ENCODE results near the gene ASZ1. TPM values are rescaled to one million over a fixed set of nuclear protein-coding genes. Genes with fewer than 3 reads are reported as not detected.
A peak's percentile ranks its signal among the peaks of the same experiment; 100 is the strongest.

Gene ASZ1
- total RNA-seq, 1 experiment from 2014 or later: not detected

- DNase-seq (ENCODE audit: low read depth): no peak
- in situ Hi-C loops (cut with HindIII; ENCODE audit: low pct_unique_long_range_greater_than_20kb, low sequenced_read_pairs): no loop called here
Measured at GRCh38 chr7:117364339-117365080, 62.8 kb downstream of the ASZ1 start.

- in situ Hi-C loops (cut with HindIII; ENCODE audit: low pct_unique_long_range_greater_than_20kb, low sequenced_read_pairs): no loop called here
- DNase-seq (ENCODE audit: low read depth): no peak
Measured at GRCh38 chr7:117362294-117362888, 64.9 kb downstream of the ASZ1 start.

- DNase-seq (ENCODE audit: low read depth): no peak
- in situ Hi-C loops (cut with HindIII; ENCODE audit: low pct_unique_long_range_greater_than_20kb, low sequenced_read_pairs): no loop called here
Measured at GRCh38 chr7:117350027-117350426, 77.3 kb downstream of the ASZ1 start.

- in situ Hi-C loops (cut with HindIII; ENCODE audit: low pct_unique_long_range_greater_than_20kb, low sequenced_read_pairs): no loop called here
- no peak for DNase-seq (ENCODE audit: low read depth)
Measured at GRCh38 chr7:117349570-117349969, 77.7 kb downstream of the ASZ1 start.

- DNase-seq (ENCODE audit: low read depth): no peak
- in situ Hi-C loops (cut with HindIII; ENCODE audit: low pct_unique_long_range_greater_than_20kb, low sequenced_read_pairs): no loop called here
Measured at GRCh38 chr7:117347962-117348672, 79.2 kb downstream of the ASZ1 start.

DNA sequence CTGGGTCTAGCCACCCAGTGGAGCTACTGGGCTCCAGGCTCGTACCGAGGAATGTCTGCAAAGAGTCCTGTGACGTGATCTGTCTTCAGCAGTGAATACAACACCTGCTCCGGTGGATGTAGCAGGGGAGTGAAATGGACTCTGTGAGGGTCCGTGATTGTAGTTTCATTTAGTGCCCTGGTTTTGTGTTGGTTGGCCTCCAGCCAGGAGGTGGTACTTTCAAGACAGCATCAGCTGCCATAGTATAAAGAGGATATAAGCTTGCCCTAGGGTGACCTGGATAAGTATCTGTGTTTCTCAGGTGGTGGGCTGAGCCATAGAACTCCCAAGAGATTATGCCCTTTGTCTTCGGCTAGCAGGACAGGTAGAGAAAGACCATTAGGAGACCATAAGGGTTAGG, 79.8 kb downstream of the ASZ1 start:
- in situ Hi-C loops (cut with HindIII; ENCODE audit: low pct_unique_long_range_greater_than_20kb, low sequenced_read_pairs): no loop called here

GRCh38 chr7:117346161-117346560, 81.1 kb downstream of the ASZ1 start:
- DNase-seq (ENCODE audit: low read depth): no peak
- in situ Hi-C loops (cut with HindIII; ENCODE audit: low pct_unique_long_range_greater_than_20kb, low sequenced_read_pairs): no loop called here

More for the DNA sequence above, 79.8 kb downstream of the ASZ1 start:
- DNase-seq (ENCODE audit: low read depth): no peak

GRCh38 chr7:117338020-117338419, 89.3 kb downstream of the ASZ1 start:
- in situ Hi-C loops (cut with HindIII; ENCODE audit: low pct_unique_long_range_greater_than_20kb, low sequenced_read_pairs): no loop called here
- no peak for DNase-seq (ENCODE audit: low read depth)

- no peak for DNase-seq (ENCODE audit: low read depth)
- in situ Hi-C loops (cut with HindIII; ENCODE audit: low pct_unique_long_range_greater_than_20kb, low sequenced_read_pairs): no loop called here
Measured at GRCh38 chr7:117333168-117333567, 94.1 kb downstream of the ASZ1 start.

DNA sequence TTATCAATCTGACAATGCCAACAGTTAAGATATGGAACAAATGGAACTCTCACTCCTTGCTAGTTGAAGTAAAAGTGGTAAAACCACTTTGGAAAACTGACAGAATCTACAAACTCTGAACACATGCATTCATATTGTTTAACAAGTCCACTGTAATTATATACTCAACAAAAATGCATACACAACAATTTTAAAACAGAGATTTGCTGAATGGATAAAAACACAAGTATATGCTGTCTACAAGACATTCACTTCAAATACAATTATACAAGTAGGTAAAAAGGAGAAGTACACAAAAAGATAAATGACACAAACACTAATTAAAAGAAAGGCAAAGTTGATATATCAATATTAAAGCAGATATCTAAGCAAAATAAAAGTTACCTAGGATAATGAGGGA, 95.3 kb downstream of the ASZ1 start:
- no peak for DNase-seq (ENCODE audit: low read depth)
- in situ Hi-C loops (cut with HindIII; ENCODE audit: low pct_unique_long_range_greater_than_20kb, low sequenced_read_pairs): no loop called here

- peak; percentile 45 for DNase-seq (ENCODE audit: low read depth)
- in situ Hi-C loops (cut with HindIII; ENCODE audit: low pct_unique_long_range_greater_than_20kb, low sequenced_read_pairs): no loop called here
Measured at GRCh38 chr7:117325836-117326235, 101.5 kb downstream of the ASZ1 start.

DNA sequence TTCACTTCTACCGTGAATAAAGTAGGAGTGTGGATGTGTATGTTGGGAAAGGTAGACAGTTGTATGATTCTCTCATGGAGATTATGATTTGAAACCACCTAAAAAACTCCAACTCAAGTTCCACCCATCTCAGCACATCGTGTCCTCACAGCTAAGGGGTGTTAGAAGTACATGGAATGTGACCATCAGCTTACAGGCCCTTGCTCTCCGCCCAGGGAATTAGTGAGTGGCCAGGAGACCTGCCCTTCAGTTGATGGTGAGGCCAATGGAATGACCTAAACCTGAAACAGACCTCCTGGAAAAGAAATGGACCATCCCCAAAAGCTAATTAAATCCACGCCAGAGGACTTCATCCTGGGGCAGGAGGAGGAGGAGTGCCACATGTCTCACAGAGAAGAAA, 102.3 kb downstream of the ASZ1 start:
- DNase-seq (ENCODE audit: low read depth): no peak

DNA sequence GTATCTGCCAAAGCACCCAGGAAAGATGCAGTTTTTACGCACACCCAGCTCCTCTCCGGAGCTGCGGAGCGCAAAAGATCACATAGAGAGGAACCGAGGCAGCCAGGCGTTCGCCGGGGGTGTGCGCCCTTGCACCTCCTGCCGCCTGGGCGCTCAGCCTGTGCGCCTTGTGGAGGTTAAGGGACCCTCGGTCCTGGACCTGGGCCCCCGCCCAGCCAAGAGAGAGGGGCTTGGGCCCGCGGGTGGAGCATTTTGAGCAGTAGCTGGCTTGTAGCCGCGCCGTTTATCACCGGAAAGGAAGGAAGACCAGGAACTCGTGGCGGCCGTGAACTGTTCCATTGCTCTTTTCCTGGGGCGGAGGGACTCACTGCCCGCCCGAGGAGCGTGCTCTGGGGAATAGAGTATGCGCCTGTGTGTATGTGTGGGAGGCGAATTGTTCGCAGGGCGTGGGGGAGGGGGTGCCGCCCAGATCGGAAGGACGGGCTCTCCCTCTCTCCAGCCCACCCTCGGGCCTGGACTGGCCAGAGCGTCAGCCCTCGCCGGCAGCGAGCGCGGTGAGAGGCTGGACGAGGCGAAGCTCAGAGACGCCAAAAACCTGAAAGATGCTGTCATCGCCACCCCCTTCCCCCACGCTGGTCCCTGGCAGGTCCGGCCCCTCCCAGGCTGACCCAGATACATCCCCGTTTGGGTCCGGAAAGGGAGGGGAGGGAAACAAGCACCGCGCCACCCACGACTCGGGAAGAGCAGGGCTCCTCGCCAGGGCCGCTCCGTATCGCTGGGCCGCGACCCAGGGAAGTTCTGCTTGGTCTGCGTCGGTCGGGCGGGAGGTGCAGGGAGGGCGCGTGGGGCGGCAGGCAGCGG, 103.2 kb downstream of the ASZ1 start:
- no peak for DNase-seq (ENCODE audit: low read depth)
- in situ Hi-C loops (cut with HindIII; ENCODE audit: low pct_unique_long_range_greater_than_20kb, low sequenced_read_pairs): no loop called here

More for the DNA sequence above, 102.3 kb downstream of the ASZ1 start:
- in situ Hi-C loops (cut with HindIII; ENCODE audit: low pct_unique_long_range_greater_than_20kb, low sequenced_read_pairs): no loop called here

GRCh38 chr7:117323305-117323850, 103.9 kb downstream of the ASZ1 start:
- DNase-seq (ENCODE audit: low read depth): no peak
- in situ Hi-C loops (cut with HindIII; ENCODE audit: low pct_unique_long_range_greater_than_20kb, low sequenced_read_pairs): no loop called here

- in situ Hi-C loops (cut with HindIII; ENCODE audit: low pct_unique_long_range_greater_than_20kb, low sequenced_read_pairs): no loop called here
- DNase-seq (ENCODE audit: low read depth): no peak
Measured at GRCh38 chr7:117322741-117323304, 104.5 kb downstream of the ASZ1 start, which contains the start of gene WNT2. Gene WNT2 (minus strand): TSS chr7:117323058. CDS start chr7:117322989, 69 bp downstream.

DNA sequence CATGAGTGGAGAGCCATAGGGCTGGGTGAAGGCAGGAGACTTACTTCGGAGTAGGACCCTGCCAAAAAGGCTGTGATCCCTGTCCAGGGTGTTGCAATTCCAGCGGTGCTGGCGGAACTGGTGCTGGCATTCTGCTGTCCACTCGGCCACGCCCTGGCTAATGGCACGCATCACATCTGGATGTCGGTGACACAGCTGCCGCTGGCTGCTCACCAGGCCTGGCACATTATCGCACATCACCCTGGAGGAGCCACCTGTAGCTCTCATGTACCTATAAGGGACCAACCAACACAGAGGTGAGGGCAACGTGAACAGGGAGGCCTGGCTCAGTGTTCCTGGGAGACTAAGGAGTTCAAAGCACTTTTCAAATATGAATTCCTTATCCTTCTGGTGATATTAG, 106.8 kb downstream of the ASZ1 start:
- no peak for DNase-seq (ENCODE audit: low read depth)
- in situ Hi-C loops (cut with HindIII; ENCODE audit: low pct_unique_long_range_greater_than_20kb, low sequenced_read_pairs): no loop called here

- in situ Hi-C loops (cut with HindIII; ENCODE audit: low pct_unique_long_range_greater_than_20kb, low sequenced_read_pairs): no loop called here
- no peak for DNase-seq (ENCODE audit: low read depth)
Measured at GRCh38 chr7:117319181-117319580, 108.1 kb downstream of the ASZ1 start.

GRCh38 chr7:117313582-117313981, 113.7 kb downstream of the ASZ1 start:
- in situ Hi-C loops (cut with HindIII; ENCODE audit: low pct_unique_long_range_greater_than_20kb, low sequenced_read_pairs): no loop called here
- no peak for DNase-seq (ENCODE audit: low read depth)
